IMR-90 (cell line): ENCODE data around the gene KRT71.

Source experiments
- CTCF ChIP-seq: conservative IDR thresholded peaks from 2 replicates; pipeline ENCODE4 v1.5.1; 2012; ENCODE audit warnings: mild to moderate bottlenecking, low read depth, low read length, improper control_type of control experiment
- POLR2A ChIP-seq: IDR thresholded peaks from 2 replicates; pipeline ENCODE4 v1.6.1; 2012; ENCODE audit warnings: mild to moderate bottlenecking, low read depth, low read length

- TF ChIP-seq CTCF (no peak), POLR2A (no peak)
These were observed 31.8 kb downstream of the KRT71 start for GRCh38 chr12:52521175-52521567.
